ENCODE measurements around the gene RBBP5.

DNA sequence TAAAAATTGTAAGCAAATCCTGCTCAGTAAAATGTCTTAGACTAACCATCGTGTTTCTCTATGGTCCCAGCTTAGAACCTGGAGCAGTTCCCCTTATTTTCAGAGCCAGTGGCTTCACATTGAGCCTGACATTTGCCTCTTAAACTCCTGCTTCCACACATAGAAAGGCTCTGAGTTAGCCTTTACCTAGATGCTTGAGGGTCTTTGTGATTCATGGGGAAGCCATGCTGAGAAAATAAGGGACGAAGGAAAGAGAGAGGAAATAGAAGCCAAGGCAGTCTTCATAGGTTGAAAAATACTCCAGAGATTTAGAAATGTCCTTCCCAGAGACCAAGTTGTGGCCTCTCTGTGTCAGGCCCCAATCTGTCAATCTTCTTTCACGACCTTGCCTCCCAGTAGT, 16.1 kb upstream of the RBBP5 start:
- TF ChIP-seq, protein P1, sequence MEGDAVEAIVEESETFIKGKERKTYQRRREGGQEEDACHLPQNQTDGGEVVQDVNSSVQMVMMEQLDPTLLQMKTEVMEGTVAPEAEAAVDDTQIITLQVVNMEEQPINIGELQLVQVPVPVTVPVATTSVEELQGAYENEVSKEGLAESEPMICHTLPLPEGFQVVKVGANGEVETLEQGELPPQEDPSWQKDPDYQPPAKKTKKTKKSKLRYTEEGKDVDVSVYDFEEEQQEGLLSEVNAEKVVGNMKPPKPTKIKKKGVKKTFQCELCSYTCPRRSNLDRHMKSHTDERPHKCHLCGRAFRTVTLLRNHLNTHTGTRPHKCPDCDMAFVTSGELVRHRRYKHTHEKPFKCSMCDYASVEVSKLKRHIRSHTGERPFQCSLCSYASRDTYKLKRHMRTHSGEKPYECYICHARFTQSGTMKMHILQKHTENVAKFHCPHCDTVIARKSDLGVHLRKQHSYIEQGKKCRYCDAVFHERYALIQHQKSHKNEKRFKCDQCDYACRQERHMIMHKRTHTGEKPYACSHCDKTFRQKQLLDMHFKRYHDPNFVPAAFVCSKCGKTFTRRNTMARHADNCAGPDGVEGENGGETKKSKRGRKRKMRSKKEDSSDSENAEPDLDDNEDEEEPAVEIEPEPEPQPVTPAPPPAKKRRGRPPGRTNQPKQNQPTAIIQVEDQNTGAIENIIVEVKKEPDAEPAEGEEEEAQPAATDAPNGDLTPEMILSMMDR (IDR thresholded peaks at IDR 0.05): no peak
- TF ChIP-seq POLR2A (IDR thresholded peaks at IDR 0.05): no peak
